ENCODE results near the gene ZNF19.

The ZNF19 gene

DNA sequence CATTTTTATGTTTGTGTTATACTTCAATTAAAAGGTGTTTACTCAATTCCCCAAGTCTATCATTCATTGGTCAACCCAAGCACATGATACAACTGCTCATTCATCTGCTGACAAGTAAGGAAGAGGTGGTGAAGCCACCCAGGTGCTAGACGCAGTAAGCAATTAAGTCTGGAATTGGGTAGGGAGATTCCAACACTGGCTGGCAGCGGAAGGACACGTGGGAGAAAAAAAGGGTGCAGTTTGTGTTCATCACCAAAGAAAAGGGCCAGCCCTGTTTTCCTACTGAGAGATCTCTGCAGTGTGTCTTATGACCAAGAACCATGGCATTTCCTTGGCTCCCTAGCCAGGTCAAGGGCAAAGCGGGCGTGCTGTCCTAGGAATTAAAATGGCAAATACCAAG is 15.2 kb downstream of the ZNF19 start:
- TF ChIP-seq, protein P1, sequence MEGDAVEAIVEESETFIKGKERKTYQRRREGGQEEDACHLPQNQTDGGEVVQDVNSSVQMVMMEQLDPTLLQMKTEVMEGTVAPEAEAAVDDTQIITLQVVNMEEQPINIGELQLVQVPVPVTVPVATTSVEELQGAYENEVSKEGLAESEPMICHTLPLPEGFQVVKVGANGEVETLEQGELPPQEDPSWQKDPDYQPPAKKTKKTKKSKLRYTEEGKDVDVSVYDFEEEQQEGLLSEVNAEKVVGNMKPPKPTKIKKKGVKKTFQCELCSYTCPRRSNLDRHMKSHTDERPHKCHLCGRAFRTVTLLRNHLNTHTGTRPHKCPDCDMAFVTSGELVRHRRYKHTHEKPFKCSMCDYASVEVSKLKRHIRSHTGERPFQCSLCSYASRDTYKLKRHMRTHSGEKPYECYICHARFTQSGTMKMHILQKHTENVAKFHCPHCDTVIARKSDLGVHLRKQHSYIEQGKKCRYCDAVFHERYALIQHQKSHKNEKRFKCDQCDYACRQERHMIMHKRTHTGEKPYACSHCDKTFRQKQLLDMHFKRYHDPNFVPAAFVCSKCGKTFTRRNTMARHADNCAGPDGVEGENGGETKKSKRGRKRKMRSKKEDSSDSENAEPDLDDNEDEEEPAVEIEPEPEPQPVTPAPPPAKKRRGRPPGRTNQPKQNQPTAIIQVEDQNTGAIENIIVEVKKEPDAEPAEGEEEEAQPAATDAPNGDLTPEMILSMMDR (IDR thresholded peaks at IDR 0.05; ENCODE audit: low read depth, low read length) = no peak
- TF ChIP-seq, protein P2, sequence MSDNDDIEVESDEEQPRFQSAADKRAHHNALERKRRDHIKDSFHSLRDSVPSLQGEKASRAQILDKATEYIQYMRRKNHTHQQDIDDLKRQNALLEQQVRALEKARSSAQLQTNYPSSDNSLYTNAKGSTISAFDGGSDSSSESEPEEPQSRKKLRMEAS (IDR thresholded peaks at IDR 0.05; ENCODE audit: low read depth, low read length) = no peak
- TF ChIP-seq POLR2A (IDR thresholded peaks at IDR 0.05; ENCODE audit: extremely low read depth, insufficient read length) (no peak), MYC (IDR thresholded peaks at IDR 0.05; ENCODE audit: low read depth, low read length) (no peak)
- no peak overlapping the region for H3K4me3 ChIP-seq (ENCODE audit: low read depth, low read length)
- DNase-seq (ENCODE audit: low read depth) = no peak

DNA sequence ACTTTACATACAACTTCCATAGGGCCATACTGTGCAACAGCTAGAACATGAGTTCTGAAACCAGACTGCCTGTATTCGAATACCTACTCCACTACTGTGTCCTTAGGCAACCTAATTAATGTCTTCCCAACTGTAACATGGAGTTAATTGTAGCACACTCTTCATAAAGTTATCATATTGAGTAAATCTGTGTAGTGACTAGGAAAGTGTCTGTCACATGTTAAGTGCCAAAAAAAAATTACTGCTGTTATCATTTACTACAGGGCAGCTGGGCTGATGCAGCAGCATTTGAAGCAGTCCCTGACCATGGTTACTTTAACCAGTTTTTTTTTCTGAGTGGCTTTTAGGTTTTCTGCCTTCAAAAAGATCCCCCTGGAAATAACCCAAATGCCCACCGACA is 16.2 kb downstream of the ZNF19 start:
- TF ChIP-seq MYC (IDR thresholded peaks at IDR 0.05; ENCODE audit: low read depth, low read length) (no peak), POLR2A (IDR thresholded peaks at IDR 0.05; ENCODE audit: extremely low read depth, insufficient read length) (no peak)
- TF ChIP-seq, protein P2 (IDR thresholded peaks at IDR 0.05; ENCODE audit: low read depth, low read length) = no peak
- TF ChIP-seq, protein P1 (IDR thresholded peaks at IDR 0.05; ENCODE audit: low read depth, low read length) = no peak
- no peak overlapping the region for H3K4me3 ChIP-seq (ENCODE audit: low read depth, low read length)
- no peak for DNase-seq (ENCODE audit: low read depth)

DNA sequence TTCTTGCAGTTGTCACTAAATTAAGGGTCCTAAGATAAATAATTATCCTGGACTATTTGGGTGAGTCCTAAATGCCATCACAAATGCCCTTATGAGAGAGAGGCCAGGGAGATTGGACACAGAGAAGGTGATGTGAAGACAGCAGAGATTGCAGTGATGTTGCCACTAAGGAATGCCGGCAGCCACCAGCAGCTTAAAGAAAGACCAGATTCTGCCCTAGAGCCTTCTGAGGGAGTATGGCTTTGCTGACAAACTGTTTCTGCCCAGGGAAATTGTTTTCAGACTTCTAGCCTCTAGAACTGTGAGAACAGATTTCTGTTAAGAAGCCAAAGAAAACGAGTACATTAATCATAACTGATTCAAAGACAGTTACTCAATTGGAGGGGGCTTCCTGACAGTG is 17.1 kb downstream of the ZNF19 start:
- no peak for TF ChIP-seq POLR2A (IDR thresholded peaks at IDR 0.05; ENCODE audit: extremely low read depth, insufficient read length)
- TF ChIP-seq, protein P2 (IDR thresholded peaks at IDR 0.05; ENCODE audit: low read depth, low read length) = no peak
- TF ChIP-seq MYC (IDR thresholded peaks at IDR 0.05; ENCODE audit: low read depth, low read length) = no peak
- TF ChIP-seq, protein P1 (IDR thresholded peaks at IDR 0.05; ENCODE audit: low read depth, low read length) = no peak
- DNase-seq (ENCODE audit: low read depth) = no peak
- H3K4me3 ChIP-seq (ENCODE audit: low read depth, low read length) = no peak overlapping the region

DNA sequence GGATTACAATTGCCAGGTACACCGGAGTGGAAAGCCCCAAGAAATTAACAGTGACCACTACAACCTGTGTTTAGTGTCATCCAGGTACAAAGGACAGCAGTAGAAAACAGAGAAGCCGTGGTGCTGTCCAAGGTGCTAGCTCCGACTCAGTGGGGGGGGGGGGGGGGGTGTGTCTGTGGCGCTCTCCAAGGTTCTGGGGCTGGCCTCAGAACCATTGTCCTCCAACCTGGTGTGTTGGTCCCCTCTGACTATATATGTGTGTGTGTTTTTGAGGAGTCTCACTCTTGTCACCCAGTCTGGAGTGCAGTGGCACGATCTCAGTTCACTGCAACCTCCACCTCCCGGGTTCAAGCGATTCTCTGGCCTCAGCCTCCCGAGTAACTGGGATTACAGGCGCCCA is 21.3 kb downstream of the ZNF19 start:
- peak; percentile 62 for DNase-seq (ENCODE audit: low read depth)
- TF ChIP-seq POLR2A (IDR thresholded peaks at IDR 0.05; ENCODE audit: extremely low read depth, insufficient read length) (no peak), MYC (IDR thresholded peaks at IDR 0.05; ENCODE audit: low read depth, low read length) (no peak)
- TF ChIP-seq, protein P2 (IDR thresholded peaks at IDR 0.05; ENCODE audit: low read depth, low read length) = no peak
- TF ChIP-seq, protein P1 (IDR thresholded peaks at IDR 0.05; ENCODE audit: low read depth, low read length) = no peak
- no peak overlapping the region for H3K4me3 ChIP-seq (ENCODE audit: low read depth, low read length)

DNA sequence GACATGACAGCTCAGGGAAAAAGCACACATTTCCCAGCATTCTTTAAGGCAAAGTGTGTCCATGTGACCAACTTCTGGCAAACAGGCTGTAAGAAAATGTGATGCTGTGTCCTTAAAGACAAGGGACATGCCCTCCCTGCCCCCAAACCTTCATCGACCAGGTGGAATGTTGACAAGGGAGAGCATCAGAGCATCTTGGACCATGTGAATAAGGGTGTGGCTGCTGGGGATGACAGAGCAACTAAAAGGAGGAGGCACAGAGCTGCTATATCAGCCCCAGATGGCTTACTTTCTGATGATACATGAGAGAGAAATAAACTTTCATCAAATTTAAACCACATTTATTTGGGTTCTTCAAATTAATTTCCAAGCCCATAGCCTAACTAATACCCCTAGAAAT is 24.9 kb downstream of the ZNF19 start:
- TF ChIP-seq, protein P1 (IDR thresholded peaks at IDR 0.05; ENCODE audit: low read depth, low read length) = no peak
- TF ChIP-seq MYC (IDR thresholded peaks at IDR 0.05; ENCODE audit: low read depth, low read length) = no peak
- TF ChIP-seq POLR2A (IDR thresholded peaks at IDR 0.05; ENCODE audit: extremely low read depth, insufficient read length) = no peak
- TF ChIP-seq, protein P2 (IDR thresholded peaks at IDR 0.05; ENCODE audit: low read depth, low read length) = no peak
- no peak overlapping the region for H3K4me3 ChIP-seq (ENCODE audit: low read depth, low read length)
- DNase-seq (ENCODE audit: low read depth) = no peak
